Activated CD4-positive, alpha-beta memory T cell treated with anti-CD3 and anti-CD28 coated beads for 36 hours (primary cell): ENCODE measurements around the gene TBX10. TPM values are rescaled to one million over a fixed set of nuclear protein-coding genes. Genes with fewer than 3 reads are reported as not detected.
A peak's percentile ranks its signal among the peaks of the same experiment; 100 is the strongest.
"Not testable (repeated sequence)": the region's sequence is repeated elsewhere in the genome, so short reads cannot be mapped to it uniquely, and the experiment has no call there.

Experiments used
- CTCF ChIA-PET: fragments of 350-600 bp; sonication (Branson Sonifier 250); formaldehyde crosslinking; loops from one replicate; lab custom pipeline; 2021; ENCODE audit warnings: antibody characterized with exemption, inconsistent platforms; lab: Charles Lee
- POLR2A ChIA-PET: fragments of 350-600 bp; sonication (Branson Sonifier 250); formaldehyde crosslinking; loops from one replicate; lab custom pipeline; 2021; ENCODE audit warnings: antibody characterized with exemption; lab: Charles Lee
- DNase-seq: peaks from one replicate; pipeline ENCODE4 v3.0.0-alpha.2; 2020
- H3K27ac Mint-ChIP-seq: one replicate; pipeline ENCODE4 v1.8.0; 2021; ENCODE audit warnings: mixed read lengths
- H3K27me3 Mint-ChIP-seq: one replicate; pipeline ENCODE4 v1.8.0; 2021; ENCODE audit warnings: mixed read lengths
- H3K36me3 Mint-ChIP-seq: one replicate; pipeline ENCODE4 v1.8.0; 2021; ENCODE audit warnings: mixed read lengths
- H3K4me1 Mint-ChIP-seq: one replicate; pipeline ENCODE4 v1.8.0; 2021; ENCODE audit warnings: low read depth, mixed read lengths
- H3K4me3 Mint-ChIP-seq: one replicate; pipeline ENCODE4 v1.8.0; 2021; ENCODE audit warnings: mild to moderate bottlenecking, mixed read lengths
- H3K9me3 Mint-ChIP-seq: one replicate; pipeline ENCODE4 v1.8.0; 2021; ENCODE audit warnings: mixed read lengths
- intact Hi-C: fragments of 100-400 bp; cut with micrococcal nuclease; formaldehyde crosslinking; loops from one replicate; pipeline ENCODE4 v1.15.1; 2023
- total RNA-seq, 2 experiments: library from RNA; stranded (reverse); gene quantifications; one replicate each; pipeline ENCODE4 v1.2.3, GENCODE V29; 2021

Gene TBX10
- total RNA-seq, 2 experiments from 2014 or later = not detected

DNA sequence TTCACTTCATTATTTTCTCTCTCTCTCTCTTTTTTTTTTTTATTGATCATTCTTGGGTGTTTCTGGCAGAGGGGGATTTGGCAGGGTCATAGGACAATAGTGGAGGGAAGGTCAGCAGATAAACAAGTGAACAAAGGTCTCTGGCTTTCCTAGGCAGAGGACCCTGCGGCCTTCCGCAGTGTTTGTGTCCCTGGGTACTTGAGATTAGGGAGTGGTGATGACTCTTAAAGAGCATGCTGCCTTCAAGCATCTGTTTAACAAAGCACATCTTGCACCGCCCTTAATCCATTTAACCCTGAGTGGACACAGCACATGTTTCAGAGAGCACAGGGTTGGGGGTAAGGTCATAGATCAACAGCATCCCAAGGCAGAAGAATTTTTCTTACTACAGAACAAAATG is 42.1 kb downstream of the TBX10 start:
- peaks cover 14% of the 10 kb centered on the region for H3K27me3 Mint-ChIP-seq
- H3K4me1 Mint-ChIP-seq, POLR2A ChIA-PET, H3K27ac Mint-ChIP-seq, DNase-seq, H3K9me3 Mint-ChIP-seq, H3K4me3 Mint-ChIP-seq, CTCF ChIA-PET, intact Hi-C loops, H3K36me3 Mint-ChIP-seq: not testable (repeated sequence)

- CTCF ChIA-PET = no interaction called here
Measured at GRCh38 chr11:67596753-67597300, 42.7 kb downstream of the TBX10 start.

GRCh38 chr11:67594480-67594879 is 45.1 kb downstream of the TBX10 start:
- Mint-ChIP-seq H3K9me3 (no peaks in the 10 kb centered on the region), H3K4me1 (no peaks in the 10 kb centered on the region), H3K4me3 (no peak overlapping the region), H3K27ac (no peak overlapping the region), H3K27me3 (no peaks in the 10 kb centered on the region), H3K36me3 (no peaks in the 10 kb centered on the region)
- intact Hi-C loops = no loop called here
- no peak for DNase-seq
- POLR2A ChIA-PET = no interaction called here
- CTCF ChIA-PET = interaction anchor here (1.1 to 2.3 kb wide), 2 partner anchors 10 to 11 kb away, joined by 3 to 5 read pairs; partner anchors contain the start of gene GSTP1

More at GRCh38 chr11:67596753-67597300, 42.7 kb downstream of the TBX10 start:
- Mint-ChIP-seq H3K27ac (no peak overlapping the region), H3K4me3 (no peak overlapping the region), H3K4me1 (peaks cover 3% of the 10 kb centered on the region), H3K36me3 (no peaks in the 10 kb centered on the region), H3K27me3 (peaks cover 14% of the 10 kb centered on the region), H3K9me3 (no peaks in the 10 kb centered on the region)
- intact Hi-C loops = no loop called here
- DNase-seq = no peak
- POLR2A ChIA-PET = no interaction called here

DNA sequence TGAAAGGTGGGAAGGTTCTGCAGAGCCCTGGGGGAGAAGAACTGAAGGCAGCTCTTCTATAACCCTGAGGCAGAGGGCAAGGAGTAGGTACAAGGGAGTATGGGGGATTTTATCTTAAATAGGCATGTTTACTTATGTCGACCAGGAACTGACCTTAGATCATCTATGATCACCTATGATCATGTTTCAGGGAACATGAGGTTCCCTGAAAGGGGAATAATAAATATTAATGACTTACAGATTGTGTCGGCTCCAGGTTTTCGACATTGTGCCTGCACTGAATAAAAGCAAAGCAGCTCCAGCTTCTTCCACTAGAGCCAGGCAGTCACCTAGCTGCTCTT is 46.0 kb downstream of the TBX10 start:
- intact Hi-C loops = no loop called here
- no peak overlapping the region for H3K4me3 Mint-ChIP-seq
- no peaks in the 10 kb centered on the region for H3K9me3 Mint-ChIP-seq
- no peak overlapping the region for H3K27ac Mint-ChIP-seq
- no peak for DNase-seq
- no peaks in the 10 kb centered on the region for H3K4me1 Mint-ChIP-seq
- H3K27me3 Mint-ChIP-seq = no peaks in the 10 kb centered on the region
- POLR2A ChIA-PET = interaction anchor here (1.3 kb wide), 1 partner anchor 10 kb away, joined by 5 read pairs; the partner anchor contains the start of gene GSTP1
- CTCF ChIA-PET = interaction anchor here (2.3 kb wide), 1 partner anchor 9 kb away, joined by 5 read pairs; the partner anchor contains the start of gene GSTP1
- H3K36me3 Mint-ChIP-seq = no peaks in the 10 kb centered on the region

GRCh38 chr11:67592880-67593564 is 46.5 kb downstream of the TBX10 start:
- Mint-ChIP-seq H3K4me3 (no peak overlapping the region), H3K27ac (no peak overlapping the region), H3K9me3 (no peaks in the 10 kb centered on the region), H3K36me3 (peaks cover 2% of the 10 kb centered on the region), H3K27me3 (no peaks in the 10 kb centered on the region), H3K4me1 (no peaks in the 10 kb centered on the region)
- ChIA-PET CTCF (interaction anchor here (0.7 to 2.3 kb wide), 2 partner anchors 9 to 37 kb away, joined by 5 to 9 read pairs; partner anchors contain the start of genes GSTP1 and NUDT8), POLR2A (interaction anchor here (1.3 kb wide), 1 partner anchor 9 kb away, joined by 5 read pairs; the partner anchor contains the start of gene GSTP1)
- intact Hi-C loops = no loop called here
- no peak for DNase-seq

DNA sequence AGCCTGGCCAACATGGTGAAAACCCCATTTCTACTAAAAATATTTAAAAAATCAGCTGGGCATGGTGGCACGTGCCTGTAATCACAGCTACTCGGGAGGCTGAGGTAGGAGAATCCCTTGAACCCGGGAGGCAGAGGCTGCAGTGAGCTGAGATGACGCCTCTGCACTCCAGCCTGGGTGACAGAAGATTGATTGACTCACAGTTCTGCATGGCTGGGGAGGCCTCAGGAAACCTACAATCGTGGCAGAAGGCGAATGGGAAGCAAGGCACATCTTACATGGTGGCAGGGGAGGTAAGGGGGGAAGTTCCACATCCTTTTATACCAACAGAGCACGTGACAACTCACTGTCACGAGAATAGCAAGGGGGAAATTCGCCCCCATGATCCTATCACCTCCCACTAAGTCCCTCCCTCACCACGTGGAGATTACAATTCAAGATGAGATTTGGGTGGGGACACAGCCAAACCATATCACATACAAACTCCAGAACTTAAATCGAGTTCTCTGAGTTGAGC is 50.6 kb downstream of the TBX10 start:
- intact Hi-C loops, H3K9me3 Mint-ChIP-seq, DNase-seq, H3K27me3 Mint-ChIP-seq, POLR2A ChIA-PET, CTCF ChIA-PET, H3K27ac Mint-ChIP-seq, H3K4me3 Mint-ChIP-seq: not testable (repeated sequence)
- Mint-ChIP-seq H3K36me3 (peaks cover 35% of the 10 kb centered on the region), H3K4me1 (peaks cover 28% of the 10 kb centered on the region)

- Mint-ChIP-seq H3K27ac (no peak overlapping the region), H3K36me3 (peaks cover 35% of the 10 kb centered on the region), H3K9me3 (peaks cover 10% of the 10 kb centered on the region), H3K4me1 (peaks cover 30% of the 10 kb centered on the region), H3K4me3 (no peak overlapping the region), H3K27me3 (no peaks in the 10 kb centered on the region)
- intact Hi-C loops = no loop called here
- no peak for DNase-seq
- ChIA-PET POLR2A (no interaction called here), CTCF (no interaction called here)
Measured at GRCh38 chr11:67588136-67588503, 51.4 kb downstream of the TBX10 start.

DNA sequence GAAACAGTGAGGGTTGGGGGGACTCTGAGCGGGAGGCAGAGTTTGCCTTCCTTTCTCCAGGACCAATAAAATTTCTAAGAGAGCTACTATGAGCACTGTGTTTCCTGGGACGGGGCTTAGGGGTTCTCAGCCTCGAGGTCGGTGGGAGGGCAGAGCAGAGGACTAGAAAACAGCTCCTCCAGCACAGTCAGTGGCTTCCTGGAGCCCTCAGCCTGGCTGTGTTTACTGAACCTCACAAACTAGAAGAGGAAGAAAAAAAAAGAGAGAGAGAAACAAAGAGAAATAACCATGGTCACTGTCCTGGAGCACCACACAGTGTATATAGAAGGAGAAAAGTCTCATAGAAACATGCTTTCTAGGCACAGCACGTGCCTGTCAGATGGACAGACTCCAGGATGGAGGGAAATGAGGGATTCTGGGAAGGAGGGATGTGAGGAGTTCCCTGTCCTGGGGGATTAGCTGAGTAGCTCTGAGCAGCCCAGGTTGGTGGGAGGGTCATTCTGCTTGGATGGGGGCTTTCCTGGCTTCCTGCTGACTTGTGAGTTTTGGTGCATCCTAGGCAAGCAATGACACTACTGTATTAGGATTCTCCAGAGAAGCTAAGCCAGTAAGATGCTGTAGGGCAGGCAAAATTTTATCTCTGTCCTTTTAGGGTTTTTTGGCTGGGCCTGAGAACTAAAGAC is 52.9 kb downstream of the TBX10 start:
- DNase-seq = no peak
- Mint-ChIP-seq H3K4me1 (peaks cover 41% of the 10 kb centered on the region), H3K4me3 (no peak overlapping the region), H3K36me3 (peaks cover 35% of the 10 kb centered on the region), H3K27ac (peak overlapping the region; percentile 3), H3K9me3 (peaks cover 10% of the 10 kb centered on the region), H3K27me3 (no peaks in the 10 kb centered on the region)
- ChIA-PET POLR2A (no interaction called here), CTCF (no interaction called here)
- intact Hi-C loops = no loop called here

DNA sequence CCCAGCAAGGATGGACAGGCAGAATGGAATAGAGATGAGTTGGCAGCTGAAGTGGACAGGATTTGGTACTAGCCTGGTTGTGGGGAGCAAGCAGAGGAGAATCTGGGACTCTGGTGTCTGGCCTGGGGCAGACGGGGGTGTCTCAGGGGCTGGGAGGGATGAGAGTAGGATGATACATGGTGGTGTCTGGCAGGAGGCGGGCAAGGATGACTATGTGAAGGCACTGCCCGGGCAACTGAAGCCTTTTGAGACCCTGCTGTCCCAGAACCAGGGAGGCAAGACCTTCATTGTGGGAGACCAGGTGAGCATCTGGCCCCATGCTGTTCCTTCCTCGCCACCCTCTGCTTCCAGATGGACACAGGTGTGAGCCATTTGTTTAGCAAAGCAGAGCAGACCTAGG is 53.7 kb downstream of the TBX10 start:
- Mint-ChIP-seq H3K4me3 (no peak overlapping the region), H3K27ac (peak overlapping the region; percentile 33)
- CTCF ChIA-PET = no interaction called here

GRCh38 chr11:67584881-67585873 is 54.4 kb downstream of the TBX10 start:
- intact Hi-C loops = loop anchor here (5.0 kb wide), 2 partner anchors 72 to 78 kb away; partner anchors contain the start of genes CDK2AP2 and PITPNM1
- ChIA-PET POLR2A (interaction anchor here (2.0 kb wide), 1 partner anchor 8 kb away, joined by 5 read pairs; no protein-coding TSS in a partner anchor), CTCF (interaction anchor here (2.3 kb wide), 1 partner anchor 8 kb away, joined by 5 read pairs; no protein-coding TSS in a partner anchor)
- Mint-ChIP-seq H3K27me3 (no peaks in the 10 kb centered on the region), H3K4me1 (peaks cover 41% of the 10 kb centered on the region), H3K9me3 (peaks cover 10% of the 10 kb centered on the region), H3K36me3 (peaks cover 35% of the 10 kb centered on the region), H3K27ac (peak overlapping the region; percentile 58), H3K4me3 (peak overlapping the region; percentile 77)
- DNase-seq = no peak

More for the DNA sequence above, 53.7 kb downstream of the TBX10 start:
- POLR2A ChIA-PET = no interaction called here
- DNase-seq = no peak
- peaks cover 41% of the 10 kb centered on the region for H3K4me1 Mint-ChIP-seq
- H3K27me3 Mint-ChIP-seq = no peaks in the 10 kb centered on the region
- intact Hi-C loops = no loop called here
- H3K9me3 Mint-ChIP-seq = peaks cover 10% of the 10 kb centered on the region
- H3K36me3 Mint-ChIP-seq = peaks cover 35% of the 10 kb centered on the region
